ENCODE results near the gene YDJC.

Gene YDJC

DNA sequence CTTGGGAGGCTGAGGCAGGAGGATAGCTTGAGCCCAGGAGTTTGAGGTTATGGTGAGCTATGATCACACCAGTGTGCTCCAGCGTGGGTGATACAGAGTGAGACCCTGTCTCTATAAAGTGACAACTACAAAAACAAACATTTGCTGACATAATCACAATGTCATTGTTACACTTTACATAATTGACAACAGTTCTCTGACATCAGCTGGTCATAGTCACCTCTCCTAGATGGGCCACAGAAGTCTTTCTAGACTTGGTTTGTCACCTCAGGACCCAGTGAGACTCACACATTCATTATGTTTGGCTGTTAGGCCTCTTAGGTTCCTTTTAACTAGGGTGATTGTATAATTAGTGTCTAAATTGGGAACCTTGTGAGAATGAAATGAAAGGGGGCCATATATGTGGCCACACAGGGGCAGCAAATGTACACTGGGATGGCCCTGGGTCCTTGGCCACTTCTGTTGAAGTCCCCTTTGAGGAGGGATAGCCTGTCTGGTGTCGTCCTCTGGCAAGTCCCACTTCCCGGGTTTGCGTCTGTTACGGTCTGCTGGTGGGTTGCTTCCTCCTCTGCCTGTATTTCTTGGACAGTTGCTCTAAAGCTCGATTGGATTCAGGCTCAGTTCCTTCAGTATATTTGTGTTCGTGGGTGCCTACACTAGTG is 30.2 kb upstream of the YDJC start:
- no peak overlapping the region for H3K4me3 ChIP-seq (ENCODE audit: low read length)
- no peak for DNase-seq (ENCODE audit: low read depth)
- TF ChIP-seq, protein P1, sequence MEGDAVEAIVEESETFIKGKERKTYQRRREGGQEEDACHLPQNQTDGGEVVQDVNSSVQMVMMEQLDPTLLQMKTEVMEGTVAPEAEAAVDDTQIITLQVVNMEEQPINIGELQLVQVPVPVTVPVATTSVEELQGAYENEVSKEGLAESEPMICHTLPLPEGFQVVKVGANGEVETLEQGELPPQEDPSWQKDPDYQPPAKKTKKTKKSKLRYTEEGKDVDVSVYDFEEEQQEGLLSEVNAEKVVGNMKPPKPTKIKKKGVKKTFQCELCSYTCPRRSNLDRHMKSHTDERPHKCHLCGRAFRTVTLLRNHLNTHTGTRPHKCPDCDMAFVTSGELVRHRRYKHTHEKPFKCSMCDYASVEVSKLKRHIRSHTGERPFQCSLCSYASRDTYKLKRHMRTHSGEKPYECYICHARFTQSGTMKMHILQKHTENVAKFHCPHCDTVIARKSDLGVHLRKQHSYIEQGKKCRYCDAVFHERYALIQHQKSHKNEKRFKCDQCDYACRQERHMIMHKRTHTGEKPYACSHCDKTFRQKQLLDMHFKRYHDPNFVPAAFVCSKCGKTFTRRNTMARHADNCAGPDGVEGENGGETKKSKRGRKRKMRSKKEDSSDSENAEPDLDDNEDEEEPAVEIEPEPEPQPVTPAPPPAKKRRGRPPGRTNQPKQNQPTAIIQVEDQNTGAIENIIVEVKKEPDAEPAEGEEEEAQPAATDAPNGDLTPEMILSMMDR (conservative IDR thresholded peaks at IDR 0.05; ENCODE audit: low read depth, low read length): no peak

GRCh38 chr22:21657360-21658032 is 27.7 kb upstream of the YDJC start:
- TF ChIP-seq, protein P1 (conservative IDR thresholded peaks at IDR 0.05; ENCODE audit: low read depth, low read length): no peak
- peak overlapping the region; percentile 58 for H3K4me3 ChIP-seq (ENCODE audit: low read length)
- no peak for DNase-seq (ENCODE audit: low read depth)

- no peak for DNase-seq (ENCODE audit: low read depth)
- TF ChIP-seq, protein P1 (conservative IDR thresholded peaks at IDR 0.05; ENCODE audit: low read depth, low read length): no peak
- peak overlapping the region; percentile 58 for H3K4me3 ChIP-seq (ENCODE audit: low read length)
Measured at GRCh38 chr22:21657020-21657359, 27.2 kb upstream of the YDJC start.

- TF ChIP-seq, protein P1 (conservative IDR thresholded peaks at IDR 0.05; ENCODE audit: low read depth, low read length): no peak
- no peak for DNase-seq (ENCODE audit: low read depth)
- peak overlapping the region; percentile 79 for H3K4me3 ChIP-seq (ENCODE audit: low read length)
Measured at GRCh38 chr22:21652547-21653545, 23.0 kb upstream of the YDJC start.

DNA sequence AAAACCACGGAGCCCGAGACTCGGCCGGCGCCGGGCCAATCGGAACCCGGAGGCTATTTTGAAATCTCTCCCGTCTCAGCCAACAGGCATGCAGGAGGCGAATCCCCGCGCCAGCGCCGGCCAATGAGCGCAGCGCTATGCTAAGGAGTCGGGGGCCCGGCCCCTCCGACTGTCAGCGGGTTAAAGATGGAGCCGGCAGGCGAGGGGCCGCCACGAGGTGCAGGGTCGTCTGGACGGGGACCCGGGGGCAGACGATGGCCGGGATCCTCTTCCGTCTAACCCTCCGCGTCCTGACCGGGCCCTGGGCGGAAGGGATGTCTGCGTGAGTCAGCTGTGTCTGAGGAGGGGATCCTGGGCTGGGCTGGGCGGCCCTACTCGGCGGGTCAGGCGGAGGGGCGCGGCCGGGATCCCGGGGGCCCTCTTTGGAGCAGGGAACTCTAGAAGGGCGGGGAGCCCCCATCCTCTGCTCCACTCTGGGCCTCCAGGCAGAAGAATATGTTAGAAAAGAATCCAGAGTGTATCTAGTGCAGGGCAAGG is 22.3 kb upstream of the YDJC start:
- H3K4me3 ChIP-seq (ENCODE audit: low read length): peak overlapping the region; percentile 79
- peak; percentile 52 for DNase-seq (ENCODE audit: low read depth)
- TF ChIP-seq, protein P1 (conservative IDR thresholded peaks at IDR 0.05; ENCODE audit: low read depth, low read length): no peak

DNA sequence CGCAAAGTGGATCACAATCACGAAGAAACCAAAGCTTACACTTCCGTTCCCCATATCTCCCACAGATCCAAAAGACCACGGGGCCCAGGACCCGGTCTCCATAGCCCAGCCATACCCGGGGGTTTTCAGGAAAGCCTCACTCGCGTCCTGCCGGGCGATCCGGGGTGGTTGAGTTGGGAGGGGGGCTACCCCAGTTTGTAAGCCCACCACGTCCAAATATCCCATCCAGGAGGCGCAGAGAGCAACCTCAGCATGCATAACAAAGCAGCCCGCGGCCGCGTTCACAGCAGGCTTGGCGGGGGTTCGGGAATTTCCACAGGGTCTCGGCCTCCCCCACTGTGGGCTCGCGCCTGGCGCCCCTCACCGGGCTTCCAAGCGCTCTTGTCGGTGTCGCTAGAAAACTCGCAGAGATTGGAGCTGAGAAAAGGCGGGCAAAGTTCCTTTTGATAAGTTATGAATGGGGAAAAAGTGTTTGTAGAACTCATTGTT is 21.7 kb upstream of the YDJC start:
- TF ChIP-seq, protein P1 (conservative IDR thresholded peaks at IDR 0.05; ENCODE audit: low read depth, low read length): no peak
- no peak for DNase-seq (ENCODE audit: low read depth)

More for the DNA sequence above, 21.7 kb upstream of the YDJC start:
- H3K4me3 ChIP-seq (ENCODE audit: low read length): peak overlapping the region; percentile 79

Measured in retinal pigment epithelial cell (primary cell).